Measurements from ENCODE around the gene NT5C3B. TPM values are rescaled to one million over a fixed set of nuclear protein-coding genes. Genes with fewer than 3 reads are reported as not detected.
"Not testable (repeated sequence)": the region's sequence is repeated elsewhere in the genome, so short reads cannot be mapped to it uniquely, and the experiment has no call there.

NT5C3B gene
- total RNA-seq = 10 to 100 TPM; 62.1 to 69.7 TPM

GRCh38 chr17:41835800-41836549, at the start of gene NT5C3B:
TSS of gene NT5C3B (minus strand) at chr17:41836232. CDS start at chr17:41836193, 39 bp downstream.
- Histone ChIP-seq H3K9me3 (no peaks in the 10 kb centered on the region), H3K36me3 (peaks cover 12% of the 10 kb centered on the region), H3K27me3 (replicated peaks; ENCODE audit: insufficient read depth) (no peaks in the 10 kb centered on the region), H3K4me3 (peak within 1 kb of the TSS; percentile 99), H3K27ac (peak within 1 kb of the TSS; percentile 75 to 87), H3K4me1 (ENCODE audit: control insufficient read depth in 1 of 2, low read depth in 2 of 2) (peaks cover 5 to 17% of the 10 kb centered on the region in 2 donors)
- no peak for TF ChIP-seq CTCF (IDR thresholded peaks at IDR 0.05)
- DNase-seq (ENCODE audit: low spot score) (no peak), ATAC-seq (ENCODE audit: insufficient number of reproducible peaks, low FRiP score, low read depth) (peak; percentile 83)

- Histone ChIP-seq H3K36me3 (peaks cover 65% of the 10 kb centered on the region), H3K27ac (no peak overlapping the region), H3K27me3 (replicated peaks; ENCODE audit: insufficient read depth) (no peaks in the 10 kb centered on the region), H3K4me1 (ENCODE audit: control insufficient read depth in 1 of 2, low read depth in 2 of 2) (no peaks in the 10 kb centered on the region), H3K9me3 (no peaks in the 10 kb centered on the region), H3K4me3 (no peak overlapping the region)
- DNase-seq (ENCODE audit: low spot score) = no peak
- no peak for TF ChIP-seq CTCF (IDR thresholded peaks at IDR 0.05)
- no peak for ATAC-seq (ENCODE audit: insufficient number of reproducible peaks, low FRiP score, low read depth)
Measured at GRCh38 chr17:41885733-41886132, 49.7 kb upstream of the NT5C3B start.

GRCh38 chr17:41882756-41883155, 46.7 kb upstream of the NT5C3B start:
- Histone ChIP-seq H3K4me3 (no peak overlapping the region), H3K9me3 (no peaks in the 10 kb centered on the region), H3K27ac (no peak overlapping the region), H3K4me1 (ENCODE audit: control insufficient read depth in 1 of 2, low read depth in 2 of 2) (no peaks in the 10 kb centered on the region), H3K27me3 (replicated peaks; ENCODE audit: insufficient read depth) (no peaks in the 10 kb centered on the region), H3K36me3 (peaks cover 57% of the 10 kb centered on the region)
- ATAC-seq (ENCODE audit: insufficient number of reproducible peaks, low FRiP score, low read depth) (no peak), DNase-seq (ENCODE audit: low spot score) (no peak)
- no peak for TF ChIP-seq CTCF (IDR thresholded peaks at IDR 0.05)

- no peak for ATAC-seq (ENCODE audit: insufficient number of reproducible peaks, low FRiP score, low read depth)
- Histone ChIP-seq H3K27ac (no peak overlapping the region), H3K4me3 (no peak overlapping the region), H3K27me3 (replicated peaks; ENCODE audit: insufficient read depth) (no peaks in the 10 kb centered on the region), H3K36me3 (peaks cover 42% of the 10 kb centered on the region), H3K9me3 (no peaks in the 10 kb centered on the region), H3K4me1 (ENCODE audit: control insufficient read depth in 1 of 2, low read depth in 2 of 2) (no peaks in the 10 kb centered on the region)
- no peak for DNase-seq (ENCODE audit: low spot score)
- TF ChIP-seq CTCF (IDR thresholded peaks at IDR 0.05) = no peak
Measured at GRCh38 chr17:41880130-41880529, 44.1 kb upstream of the NT5C3B start.

GRCh38 chr17:41874293-41874670, 38.2 kb upstream of the NT5C3B start:
- not testable (repeated sequence) for H3K27ac ChIP-seq; H3K9me3 ChIP-seq; DNase-seq (ENCODE audit: low spot score); ATAC-seq (ENCODE audit: insufficient number of reproducible peaks, low FRiP score, low read depth); H3K4me1 ChIP-seq (ENCODE audit: control insufficient read depth in 1 of 2, low read depth in 2 of 2); H3K27me3 ChIP-seq (replicated peaks; ENCODE audit: insufficient read depth); H3K4me3 ChIP-seq
- peaks cover 56% of the 10 kb centered on the region for H3K36me3 ChIP-seq
